H1 (cell line): Measurements from ENCODE around the gene SPRYD4. TPM values are rescaled to one million over a fixed set of nuclear protein-coding genes. Genes with fewer than 3 reads are reported as not detected.

Source experiments
- CTCF ChIA-PET: fragments of 300-600 bp; sonication (Branson Sonifier 250); formaldehyde crosslinking; loops from one replicate; lab custom pipeline; 2021; ENCODE audit not compliant: partially characterized antibody; lab: Charles Lee
- POLR2A ChIA-PET: fragments of 300-600 bp; sonication (Branson Sonifier 250); formaldehyde crosslinking; loops from one replicate; lab custom pipeline; 2021; ENCODE audit warnings: inconsistent platforms; ENCODE audit not compliant: partially characterized antibody; lab: Charles Lee
- DNase-seq, 2 experiments: peaks; one replicate each; pipeline versions ENCODE4 v3.0.0 to v3.0.0-alpha.2; 2010 to 2022; ENCODE audit warnings: low spot score in 2 of 2, low read depth in 1 of 2, mixed read lengths in 1 of 2
- FAIRE-seq: peaks from 2 replicates; lab custom pipeline; 2011; peaks lifted over from hg19 to GRCh38; lab: Jason Lieb, UNC
- H2AFZ ChIP-seq: 2 replicates; pipeline ENCODE4 v1.8.1; 2012; ENCODE audit warnings: low read length, inconsistent platforms
- H2AK5ac ChIP-seq: 2 replicates; pipeline ENCODE4 v1.6.1; 2013; ENCODE audit warnings: low read depth, low read length
- H2BK120ac ChIP-seq: replicated peaks from 2 replicates; pipeline ENCODE3; 2013; ENCODE audit warnings: low read depth, low read length, inconsistent platforms
- H2BK12ac ChIP-seq: 2 replicates; pipeline ENCODE4 v1.6.1; 2013; ENCODE audit warnings: low read depth, low read length
- H2BK15ac ChIP-seq: 2 replicates; pipeline ENCODE4 v1.6.1; 2013; ENCODE audit warnings: low read length
- H2BK20ac ChIP-seq: 2 replicates; pipeline ENCODE4 v1.6.1; 2013; ENCODE audit warnings: low read length
- H2BK5ac ChIP-seq: 2 replicates; pipeline ENCODE4 v1.6.1; 2013; ENCODE audit warnings: low read depth, low read length
- H3K14ac ChIP-seq: 2 replicates; pipeline ENCODE4 v1.6.1; 2013; ENCODE audit warnings: inconsistent platforms; ENCODE audit not compliant: insufficient read length
- H3K18ac ChIP-seq: 2 replicates; pipeline ENCODE4 v1.6.1; 2013; ENCODE audit warnings: low read length; ENCODE audit errors: extremely low read depth
- H3K23ac ChIP-seq: 2 replicates; pipeline ENCODE4 v1.6.1; 2013; ENCODE audit warnings: inconsistent platforms; ENCODE audit not compliant: insufficient read length
- H3K23me2 ChIP-seq: 2 replicates; pipeline ENCODE4 v1.6.1; 2013; ENCODE audit warnings: low read depth, low read length
- H3K27ac ChIP-seq: 2 replicates; pipeline ENCODE4 v1.6.1; 2011; ENCODE audit warnings: low read depth, low read length, inconsistent platforms
- H3K27me3 ChIP-seq, 4 experiments: replicated peaks in 1 of 4; 1 replicate in 1 of 4; 2 replicates in 3 of 4; pipeline versions ENCODE4 v1.6.1 to v1.8.1; 2011 to 2013; ENCODE audit warnings: low read length in 3 of 4, mild to moderate bottlenecking in 3 of 4, inconsistent platforms in 2 of 4, mixed read lengths in 2 of 4, moderate library complexity in 1 of 4; ENCODE audit not compliant: control insufficient read depth in 3 of 4, insufficient read depth in 3 of 4; ENCODE audit errors: extremely low read depth in 1 of 4
- H3K36me3 ChIP-seq, 4 experiments: 2 replicates each; pipeline versions ENCODE4 v1.6.1 to v1.8.1; 2011 to 2013; ENCODE audit warnings: mild to moderate bottlenecking in 4 of 4, low read length in 3 of 4, moderate library complexity in 2 of 4, control low read depth in 1 of 4, inconsistent platforms in 1 of 4; ENCODE audit not compliant: insufficient read depth in 4 of 4, control insufficient read depth in 2 of 4
- H3K4ac ChIP-seq: replicated peaks from 2 replicates; pipeline ENCODE3; 2013; ENCODE audit warnings: low read length, low read depth, mixed read lengths, inconsistent platforms; ENCODE audit not compliant: insufficient read length
- H3K4me1 ChIP-seq, 4 experiments: replicated peaks in 1 of 4; 1 replicate in 1 of 4; 2 replicates in 3 of 4; pipeline versions ENCODE4 v1.6.1 to v1.8.1; 2011 to 2013; ENCODE audit warnings: low read length in 3 of 4, inconsistent platforms in 2 of 4, mixed read lengths in 1 of 4; ENCODE audit not compliant: insufficient read depth in 4 of 4, control insufficient read depth in 3 of 4
- H3K4me2 ChIP-seq, 2 experiments: 2 replicates each; pipeline versions ENCODE4 v1.6.1 to v1.8.1; 2011 to 2013; ENCODE audit warnings: low read depth in 2 of 2, low read length in 2 of 2, control low read depth in 1 of 2, inconsistent platforms in 1 of 2, mild to moderate bottlenecking in 1 of 2; ENCODE audit not compliant: insufficient read depth in 1 of 2
- H3K4me3 ChIP-seq, 4 experiments: fragments of 200-600, 300-600 bp in 1 of 4; sonication (generic), shearing (Covaris generic), sonication (Bioruptor Twin) in 1 of 4; 2 replicates each; pipeline versions ENCODE4 v1.5.1 to v1.8.1; 2011 to 2016; ENCODE audit warnings: low read length in 4 of 4, low read depth in 3 of 4, control low read depth in 2 of 4, inconsistent platforms in 2 of 4, mild to moderate bottlenecking in 2 of 4, mixed read lengths in 1 of 4, moderate library complexity in 1 of 4; ENCODE audit not compliant: insufficient read depth in 2 of 4; ENCODE audit errors: extremely low read depth in 1 of 4
- H3K56ac ChIP-seq: replicated peaks from 2 replicates; pipeline ENCODE3; 2013; ENCODE audit warnings: low read depth, mild to moderate bottlenecking, mixed read lengths, low read length, inconsistent platforms; ENCODE audit not compliant: insufficient read length
- H3K79me1 ChIP-seq: 2 replicates; pipeline ENCODE4 v1.6.1; 2013; ENCODE audit warnings: low read depth, low read length, control low read depth
- H3K79me2 ChIP-seq, 2 experiments: 2 replicates each; pipeline versions ENCODE4 v1.6.1 to v1.8.1; 2012 to 2013; ENCODE audit warnings: low read length in 2 of 2, mild to moderate bottlenecking in 2 of 2, inconsistent platforms in 1 of 2; ENCODE audit not compliant: insufficient read depth in 2 of 2, control insufficient read depth in 1 of 2
- H3K9ac ChIP-seq, 4 experiments: replicated peaks in 1 of 4; 1 replicate in 1 of 4; 2 replicates in 3 of 4; pipeline versions ENCODE4 v1.6.1 to v1.8.1; 2011 to 2013; ENCODE audit warnings: low read depth in 3 of 4, low read length in 3 of 4, control low read depth in 2 of 4, mild to moderate bottlenecking in 2 of 4, moderate library complexity in 2 of 4, inconsistent platforms in 1 of 4; ENCODE audit errors: extremely low read depth in 1 of 4
- H3K9me3 ChIP-seq, 2 experiments: 2 replicates each; pipeline versions ENCODE4 v1.6.1 to v1.8.1; 2012 to 2013; ENCODE audit warnings: mild to moderate bottlenecking in 2 of 2, moderate library complexity in 2 of 2, control low read depth in 1 of 2, inconsistent platforms in 1 of 2, low read depth in 1 of 2, low read length in 1 of 2, mixed read lengths in 1 of 2; ENCODE audit not compliant: insufficient read depth in 2 of 2
- H4K20me1 ChIP-seq, 2 experiments: replicated peaks in 1 of 2; 2 replicates each; pipeline versions ENCODE3 to v1.8.1; 2011 to 2013; ENCODE audit warnings: inconsistent platforms in 2 of 2, low read length in 2 of 2, mild to moderate bottlenecking in 1 of 2; ENCODE audit not compliant: insufficient read depth in 2 of 2, control insufficient read depth in 1 of 2
- H4K5ac ChIP-seq: 2 replicates; pipeline ENCODE4 v1.6.1; 2013; ENCODE audit warnings: low read length, low read depth, mixed read lengths, inconsistent platforms; ENCODE audit not compliant: insufficient read length
- H4K8ac ChIP-seq: 2 replicates; pipeline ENCODE4 v1.8.0; 2013; ENCODE audit warnings: mild to moderate bottlenecking, moderate library complexity, low read length, inconsistent platforms; ENCODE audit not compliant: insufficient read depth; ENCODE audit errors: extremely low read depth
- H4K91ac ChIP-seq: replicated peaks from 2 replicates; pipeline ENCODE3; 2013; ENCODE audit warnings: low read length, mixed read lengths, inconsistent platforms; ENCODE audit not compliant: insufficient read length
- BCL11A ChIP-seq, 2 experiments: IDR thresholded peaks; one replicate each; pipeline ENCODE4 v1.6.1; 2011; ENCODE audit warnings: low read depth in 2 of 2, low read length in 2 of 2, mild to moderate bottlenecking in 2 of 2
- FOSL1 ChIP-seq: IDR thresholded peaks from 2 replicates; pipeline ENCODE4 v1.6.1; 2011; ENCODE audit warnings: mild to moderate bottlenecking, low read depth, low read length, moderate library complexity; ENCODE audit not compliant: insufficient read depth
- KDM4A ChIP-seq: IDR thresholded peaks from one replicate; pipeline ENCODE4 v1.7.1; 2012; ENCODE audit warnings: low read depth, mild to moderate bottlenecking, moderate library complexity, low read length, inconsistent platforms; ENCODE audit not compliant: severe bottlenecking
- POLR2A ChIP-seq, 2 experiments: IDR thresholded peaks; 1 replicate in 1 of 2; 2 replicates in 1 of 2; pipeline ENCODE4 v1.6.1; 2011; ENCODE audit warnings: low read depth in 2 of 2, low read length in 2 of 2, mild to moderate bottlenecking in 2 of 2; ENCODE audit errors: control extremely low read depth in 1 of 2
- SUZ12 ChIP-seq: fragments of 200-600 bp; sonication (generic); IDR thresholded peaks from 2 replicates; pipeline ENCODE4 v1.6.1; 2012; ENCODE audit warnings: mild to moderate bottlenecking, inconsistent platforms, low read length, moderate library complexity, mixed read lengths
- TAF1 ChIP-seq: IDR thresholded peaks from 2 replicates; pipeline ENCODE4 v1.6.1; 2011; ENCODE audit warnings: mild to moderate bottlenecking, low read depth, low read length
- TAF7 ChIP-seq: optimal IDR thresholded peaks from 2 replicates; pipeline ENCODE3; 2011; ENCODE audit warnings: low read depth, mild to moderate bottlenecking, inconsistent platforms, low read length, moderate library complexity, borderline replicate concordance
- ZNF274 ChIP-seq: IDR thresholded peaks from 2 replicates; pipeline ENCODE4 v1.7.0; 2012; ENCODE audit warnings: low read length, borderline replicate concordance; ENCODE audit errors: extremely low read depth
- WGBS, 2 experiments: shearing (Covaris generic) in 1 of 2; methylation state at CpG; one replicate each; pipeline versions ENCODE4 v1.1.6 to v1.1.7; 2013 to 2015; ENCODE audit warnings: low lambda C conversion rate in 2 of 2, mixed read lengths in 2 of 2, inconsistent platforms in 1 of 2, low coverage in 1 of 2, missing lambda C conversion rate in 1 of 2; ENCODE audit not compliant: insufficient replicate concordance in 2 of 2, insufficient coverage in 1 of 2, insufficient read length in 1 of 2; ENCODE audit errors: extremely low coverage in 1 of 2, missing lambda C conversion rate in 1 of 2; 5-methylcytosine and 5-hydroxymethylcytosine counted together
- polyA plus RNA-seq, 7 experiments: library from polyadenylated mRNA; depleted of rRNA in 3 of 7; stranded (reverse) in 5 of 7; unstranded in 2 of 7; fragments of >200 nt in 5 of 7; fragments of 200-250 nt in 2 of 7; gene quantifications; 1 replicate in 5 of 7; 2 replicates in 1 of 7; 4 replicates in 1 of 7; pipeline versions ENCODE4 v1.2.1 to v1.2.3, GENCODE V29; 2011 to 2013; ENCODE audit warnings: missing spikeins in 2 of 7, mixed read lengths in 2 of 7
- total RNA-seq: library from RNA; stranded (reverse); fragmentation: NEBNext Ultra II Directional; extraction: Animal tissue kit (Norgen Biotek cat#: 25700); gene quantifications from 2 replicates; pipeline ENCODE4 v1.2.1, GENCODE V29; 2021
- TF ChIP-seq, protein P1 (sequence below): IDR thresholded peaks from 2 replicates; pipeline ENCODE4 v1.6.1; 2012; ENCODE audit warnings: low read length, inconsistent platforms
- TF ChIP-seq, protein P2 (sequence below), 3 experiments: IDR thresholded peaks; 1 replicate in 2 of 3; 2 replicates in 1 of 3; pipeline versions ENCODE4 v1.5.1 to v1.6.1; 2011; ENCODE audit warnings: low read length in 3 of 3, mild to moderate bottlenecking in 3 of 3, inconsistent platforms in 2 of 3, low read depth in 1 of 3, moderate library complexity in 1 of 3; ENCODE audit not compliant: insufficient read depth in 1 of 3; ENCODE audit errors: control extremely low read depth in 1 of 3

The SPRYD4 gene
- total and polyA plus RNA-seq, 2 of the 8 experiments (the other 6 are each of a cell fraction or from before 2014, with no cell fraction given) = 4.3 to 5.3 TPM

- Histone ChIP-seq H2BK12ac (no peak overlapping the region), H3K4me3 (no peak overlapping the region), H3K4me2 (no peak overlapping the region), H3K18ac (no peak overlapping the region), H3K56ac (no peak overlapping the region), H3K23ac (no peak overlapping the region), H3K27me3 (no peaks in the 10 kb centered on the region), H2BK20ac (no peak overlapping the region), H2AK5ac (no peak overlapping the region), H3K36me3 (no peaks in the 10 kb centered on the region), H3K9me3 (no peaks in the 10 kb centered on the region), H3K23me2 (no peaks in the 10 kb centered on the region), H3K4me1 (peaks cover 0 to 5% (median 3%) of the 10 kb centered on the region in 4 experiments; a peak in 4 of 7 replicates), H4K5ac (no peak overlapping the region), H3K9ac (no peak overlapping the region), H2AFZ (no peak overlapping the region), H4K20me1 (no peaks in the 10 kb centered on the region), H2BK120ac (no peak overlapping the region), H3K27ac (no peak overlapping the region), H4K8ac (no peak overlapping the region), H3K79me1 (no peaks in the 10 kb centered on the region), H3K4ac (no peak overlapping the region), H3K79me2 (no peaks in the 10 kb centered on the region), H2BK15ac (no peak overlapping the region), H2BK5ac (no peak overlapping the region), H3K14ac (no peak overlapping the region), H4K91ac (no peak overlapping the region)
- no peak for DNase-seq
- WGBS, 2 experiments = 89% methylated on average over 4 of the region's 4 CpGs; no CpG with 5 or more reads in 1 of the 2 experiments
- POLR2A ChIA-PET = interaction anchor here (2.5 to 7.6 kb wide), 2 partner anchors 7 to 12 kb away, joined by 10 to 74 read pairs; partner anchors contain the start of genes MIP and TIMELESS
- CTCF ChIA-PET = interaction anchor here (1.1 to 9.0 kb wide), 3 partner anchors 8 to 48 kb away, joined by 3 to 124 read pairs (median 3); partner anchors contain the start of genes MIP and TIMELESS
- no peak for FAIRE-seq
- TF ChIP-seq FOSL1 (no peak), KDM4A (no peak), TAF7 (no peak), POLR2A (IDR thresholded peaks at IDR 0.05; ENCODE audit: control extremely low read depth in 1 of 2, low read depth in 2 of 2, low read length in 2 of 2) (no peak), TAF1 (no peak), SUZ12 (no peak), BCL11A (IDR thresholded peaks at IDR 0.05; ENCODE audit: low read depth in 2 of 2, low read length in 2 of 2) (no peak), ZNF274 (no peak)
- TF ChIP-seq, protein P1, sequence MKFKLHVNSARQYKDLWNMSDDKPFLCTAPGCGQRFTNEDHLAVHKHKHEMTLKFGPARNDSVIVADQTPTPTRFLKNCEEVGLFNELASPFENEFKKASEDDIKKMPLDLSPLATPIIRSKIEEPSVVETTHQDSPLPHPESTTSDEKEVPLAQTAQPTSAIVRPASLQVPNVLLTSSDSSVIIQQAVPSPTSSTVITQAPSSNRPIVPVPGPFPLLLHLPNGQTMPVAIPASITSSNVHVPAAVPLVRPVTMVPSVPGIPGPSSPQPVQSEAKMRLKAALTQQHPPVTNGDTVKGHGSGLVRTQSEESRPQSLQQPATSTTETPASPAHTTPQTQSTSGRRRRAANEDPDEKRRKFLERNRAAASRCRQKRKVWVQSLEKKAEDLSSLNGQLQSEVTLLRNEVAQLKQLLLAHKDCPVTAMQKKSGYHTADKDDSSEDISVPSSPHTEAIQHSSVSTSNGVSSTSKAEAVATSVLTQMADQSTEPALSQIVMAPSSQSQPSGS = no peak
- TF ChIP-seq, protein P2, sequence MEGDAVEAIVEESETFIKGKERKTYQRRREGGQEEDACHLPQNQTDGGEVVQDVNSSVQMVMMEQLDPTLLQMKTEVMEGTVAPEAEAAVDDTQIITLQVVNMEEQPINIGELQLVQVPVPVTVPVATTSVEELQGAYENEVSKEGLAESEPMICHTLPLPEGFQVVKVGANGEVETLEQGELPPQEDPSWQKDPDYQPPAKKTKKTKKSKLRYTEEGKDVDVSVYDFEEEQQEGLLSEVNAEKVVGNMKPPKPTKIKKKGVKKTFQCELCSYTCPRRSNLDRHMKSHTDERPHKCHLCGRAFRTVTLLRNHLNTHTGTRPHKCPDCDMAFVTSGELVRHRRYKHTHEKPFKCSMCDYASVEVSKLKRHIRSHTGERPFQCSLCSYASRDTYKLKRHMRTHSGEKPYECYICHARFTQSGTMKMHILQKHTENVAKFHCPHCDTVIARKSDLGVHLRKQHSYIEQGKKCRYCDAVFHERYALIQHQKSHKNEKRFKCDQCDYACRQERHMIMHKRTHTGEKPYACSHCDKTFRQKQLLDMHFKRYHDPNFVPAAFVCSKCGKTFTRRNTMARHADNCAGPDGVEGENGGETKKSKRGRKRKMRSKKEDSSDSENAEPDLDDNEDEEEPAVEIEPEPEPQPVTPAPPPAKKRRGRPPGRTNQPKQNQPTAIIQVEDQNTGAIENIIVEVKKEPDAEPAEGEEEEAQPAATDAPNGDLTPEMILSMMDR (IDR thresholded peaks at IDR 0.05; ENCODE audit: control extremely low read depth in 1 of 3, insufficient read depth in 1 of 3, low read depth in 1 of 3, low read length in 3 of 3) = no peak
Measured at GRCh38 chr12:56457817-56458216, 10.6 kb upstream of the SPRYD4 start.
